Osteoblast (primary cell): ENCODE data around the gene MORC2. TPM values are rescaled to one million over a fixed set of nuclear protein-coding genes. Genes with fewer than 3 reads are reported as not detected.

ENCODE experiments used
- DNase-seq: peaks from one replicate; pipeline ENCODE4 v3.0.0; 2011; ENCODE audit warnings: low spot score, mixed read lengths; ENCODE audit not compliant: insufficient read length; ENCODE audit errors: missing footprints
- H2AFZ ChIP-seq: 2 replicates; pipeline ENCODE4 v1.6.0; 2011; ENCODE audit warnings: mild to moderate bottlenecking, low read length
- H3K27ac ChIP-seq: 2 replicates; pipeline ENCODE4 v1.5.1; 2011; ENCODE audit warnings: mild to moderate bottlenecking, low read depth, low read length, moderate library complexity
- H3K27me3 ChIP-seq: 2 replicates; pipeline ENCODE4 v1.6.0; 2012; ENCODE audit warnings: mild to moderate bottlenecking, control low read depth, inconsistent platforms, low read length, moderate library complexity; ENCODE audit not compliant: insufficient read depth
- H3K36me3 ChIP-seq: 2 replicates; pipeline ENCODE4 v1.5.1; 2011; ENCODE audit warnings: mild to moderate bottlenecking, low read length, control low read depth, moderate library complexity; ENCODE audit not compliant: insufficient read depth
- H3K4me1 ChIP-seq: 2 replicates; pipeline ENCODE4 v1.5.1; 2011; ENCODE audit warnings: mild to moderate bottlenecking, low read length, control low read depth, moderate library complexity; ENCODE audit not compliant: insufficient read depth
- H3K4me2 ChIP-seq: 2 replicates; pipeline ENCODE4 v1.6.0; 2011; ENCODE audit warnings: mild to moderate bottlenecking, low read length; ENCODE audit not compliant: insufficient read depth
- H3K4me3 ChIP-seq: fragments of 200-600 bp; sonication (generic); 3 replicates; pipeline ENCODE4 v1.5.1; 2012; ENCODE audit warnings: mild to moderate bottlenecking, low read length, inconsistent platforms; ENCODE audit not compliant: insufficient read depth
- H3K79me2 ChIP-seq: 2 replicates; pipeline ENCODE4 v1.6.0; 2012; ENCODE audit warnings: mild to moderate bottlenecking, low read length, control low read depth, inconsistent platforms; ENCODE audit not compliant: insufficient read depth
- H3K9me3 ChIP-seq: 2 replicates; pipeline ENCODE4 v1.5.1; 2011; ENCODE audit warnings: low read depth, low read length, control low read depth
- H4K20me1 ChIP-seq: 2 replicates; pipeline ENCODE4 v1.6.0; 2012; ENCODE audit warnings: mild to moderate bottlenecking, low read length, control low read depth; ENCODE audit not compliant: insufficient read depth
- CTCF ChIP-seq: IDR thresholded peaks from 2 replicates; pipeline ENCODE4 v1.5.1; 2011; ENCODE audit warnings: mild to moderate bottlenecking, low read depth, low read length, moderate library complexity; ENCODE audit errors: extremely low read depth
- total RNA-seq: library from RNA; depleted of rRNA; stranded (reverse); fragments of >200 nt; gene quantifications from 2 replicates; pipeline ENCODE4 v1.2.3, GENCODE V29; 2012

Gene MORC2
- 12.4 and 17.0 TPM in 2 replicates for total RNA-seq

DNA sequence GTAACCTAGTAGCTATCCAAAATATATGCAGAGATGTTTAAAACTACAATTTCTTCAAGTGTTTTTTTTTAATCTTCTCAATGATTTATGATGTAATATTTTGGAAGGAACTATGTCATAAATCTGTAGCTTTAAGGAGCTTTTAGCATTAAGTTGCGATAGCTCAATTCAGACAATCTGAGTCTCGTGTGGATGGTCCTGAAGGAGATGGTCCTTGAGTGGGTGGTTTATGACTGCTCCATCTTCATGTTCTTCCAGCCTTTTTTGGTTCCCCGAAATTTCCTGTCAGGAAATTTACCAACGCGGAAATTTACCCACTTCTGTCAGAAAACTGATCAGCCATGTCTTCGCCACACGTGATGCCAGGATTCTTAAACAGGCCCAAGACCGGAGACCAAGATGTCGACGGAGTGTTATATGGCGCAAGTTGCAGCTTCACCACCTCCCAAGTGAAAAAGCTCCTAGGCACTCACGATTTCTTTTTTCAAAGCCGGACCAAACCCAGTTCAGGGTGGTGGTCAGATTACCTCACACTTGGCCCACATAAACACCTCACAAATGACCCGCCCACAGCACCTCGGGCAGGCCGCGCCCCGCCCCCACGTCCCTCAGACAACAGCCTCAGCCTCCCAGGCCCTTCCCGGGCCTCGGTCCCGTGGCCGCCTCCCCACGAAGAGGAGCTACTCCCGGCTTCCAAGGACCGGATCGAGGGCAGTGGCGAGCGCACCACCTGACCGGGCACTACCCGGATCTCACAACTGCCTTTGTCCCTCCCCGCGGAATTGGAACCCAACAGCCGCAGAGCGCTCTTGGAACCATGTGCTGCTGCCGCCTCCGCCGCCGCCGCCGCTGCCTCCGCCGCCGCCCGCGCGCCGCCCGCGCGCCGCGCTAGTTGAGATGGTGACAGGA, at the start of gene MORC2:
MORC2 (minus strand) TSS at position 760 of the 909 bp plus-strand sequence. CDS start 885 bp downstream, outside the sequence.
- H3K9me3 ChIP-seq: peaks cover 1% of the 10 kb centered on the region
- H3K79me2 ChIP-seq: peaks cover 90% of the 10 kb centered on the region
- H2AFZ ChIP-seq: peak within 1 kb of the TSS; percentile 87
- peak; percentile 89 for DNase-seq
- H3K4me2 ChIP-seq: peak within 1 kb of the TSS; percentile 96
- H3K4me3 ChIP-seq: peak within 1 kb of the TSS; percentile 86
- H3K27ac ChIP-seq: peak within 1 kb of the TSS; percentile 87
- peaks cover 32% of the 10 kb centered on the region for H4K20me1 ChIP-seq
- H3K27me3 ChIP-seq: no peaks in the 10 kb centered on the region
- TF ChIP-seq CTCF: no peak
- H3K4me1 ChIP-seq: peaks cover 11% of the 10 kb centered on the region
- H3K36me3 ChIP-seq: peaks cover 21% of the 10 kb centered on the region

GRCh38 chr22:31005535-31005934, 37.0 kb upstream of the MORC2 start:
- no peaks in the 10 kb centered on the region for H3K4me1 ChIP-seq
- no peak overlapping the region for H3K4me3 ChIP-seq
- no peaks in the 10 kb centered on the region for H3K79me2 ChIP-seq
- no peak overlapping the region for H3K4me2 ChIP-seq
- no peak for DNase-seq
- no peaks in the 10 kb centered on the region for H3K36me3 ChIP-seq
- H3K9me3 ChIP-seq: no peaks in the 10 kb centered on the region
- H3K27ac ChIP-seq: no peak overlapping the region
- no peak overlapping the region for H2AFZ ChIP-seq
- no peaks in the 10 kb centered on the region for H4K20me1 ChIP-seq
- TF ChIP-seq CTCF: no peak
- H3K27me3 ChIP-seq: no peaks in the 10 kb centered on the region

DNA sequence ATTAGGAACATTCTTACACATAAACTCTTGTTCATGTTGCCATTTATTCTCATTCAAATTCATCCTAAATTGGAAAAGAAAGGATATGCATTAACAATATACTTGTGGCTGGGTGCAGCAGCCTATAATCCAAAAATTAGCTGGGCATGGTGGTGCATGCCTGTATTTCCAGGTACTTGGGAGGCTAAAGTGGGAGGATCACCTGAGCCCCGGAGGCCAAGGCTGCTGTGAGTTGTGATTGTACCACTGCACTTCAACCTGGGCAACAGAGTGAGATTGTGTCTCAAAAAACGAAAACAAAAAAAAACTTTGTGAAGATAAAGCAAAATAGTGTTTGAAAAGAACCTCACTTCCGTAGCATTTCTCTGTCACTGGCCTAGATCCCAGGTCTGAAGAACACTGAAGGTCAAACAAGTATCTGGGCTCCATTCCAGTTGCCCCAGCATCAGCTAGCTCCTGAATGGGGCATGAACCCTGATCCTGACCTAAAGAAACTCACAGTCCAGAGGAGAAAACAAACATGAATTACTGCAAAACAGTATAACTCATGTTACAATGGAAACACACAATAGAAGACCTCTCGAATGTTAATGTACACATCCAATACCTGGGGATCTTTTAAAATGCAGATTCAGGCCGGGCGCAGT, 32.7 kb upstream of the MORC2 start:
- Histone ChIP-seq H3K4me3 (no peak overlapping the region), H4K20me1 (no peaks in the 10 kb centered on the region), H3K79me2 (no peaks in the 10 kb centered on the region), H2AFZ (no peak overlapping the region), H3K27me3 (no peaks in the 10 kb centered on the region), H3K4me2 (no peak overlapping the region), H3K9me3 (no peaks in the 10 kb centered on the region), H3K4me1 (no peaks in the 10 kb centered on the region), H3K27ac (no peak overlapping the region), H3K36me3 (no peaks in the 10 kb centered on the region)
- DNase-seq: no peak
- no peak for TF ChIP-seq CTCF

DNA sequence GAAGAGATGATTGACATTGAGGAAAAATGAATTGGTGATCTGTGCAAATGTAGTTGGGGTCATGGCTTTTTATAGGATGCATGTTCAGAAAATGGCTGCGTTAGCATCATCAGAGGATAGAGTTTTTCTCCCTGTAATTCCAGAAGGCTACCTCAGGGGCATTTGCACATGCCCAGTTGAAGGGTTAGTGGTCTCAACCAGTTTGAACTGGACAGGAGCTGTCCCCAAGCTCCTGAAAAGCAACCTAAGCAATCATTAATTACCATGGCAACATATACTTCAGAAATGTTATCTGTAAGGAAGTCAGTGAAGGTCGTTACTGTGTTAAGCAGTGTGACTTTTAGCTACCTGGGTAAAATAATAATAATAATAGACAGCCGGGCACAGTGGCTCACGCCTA, 29.8 kb upstream of the MORC2 start:
- Histone ChIP-seq H3K36me3 (no peaks in the 10 kb centered on the region), H3K79me2 (no peaks in the 10 kb centered on the region), H2AFZ (no peak overlapping the region), H3K27ac (no peak overlapping the region), H3K4me3 (no peak overlapping the region), H3K4me2 (no peak overlapping the region), H3K4me1 (no peaks in the 10 kb centered on the region), H3K27me3 (no peaks in the 10 kb centered on the region), H3K9me3 (no peaks in the 10 kb centered on the region), H4K20me1 (no peaks in the 10 kb centered on the region)
- no peak for DNase-seq
- TF ChIP-seq CTCF: no peak
